ENCODE data around the gene ISG20.

DNA sequence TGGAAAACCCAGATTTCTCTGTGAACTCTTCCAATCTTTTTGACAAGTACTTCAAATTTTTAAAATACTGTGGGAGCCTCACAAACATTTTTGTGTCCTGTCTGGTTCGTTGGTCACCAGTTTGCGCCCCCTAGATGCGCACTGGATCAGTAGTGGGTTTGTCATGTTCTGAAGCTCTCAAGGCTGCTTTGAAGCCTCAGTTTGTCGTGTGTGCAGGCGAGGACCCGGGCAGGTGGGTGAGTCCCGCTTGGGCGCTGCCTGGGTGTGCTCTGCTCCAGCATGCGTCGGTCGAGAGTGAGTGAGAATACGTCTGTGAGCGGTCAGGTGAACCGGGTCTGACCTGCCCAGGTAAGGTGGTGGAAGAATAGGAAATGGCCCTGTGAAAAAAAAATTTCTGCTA, 34.9 kb upstream of the ISG20 start:
- TF ChIP-seq, protein P1, sequence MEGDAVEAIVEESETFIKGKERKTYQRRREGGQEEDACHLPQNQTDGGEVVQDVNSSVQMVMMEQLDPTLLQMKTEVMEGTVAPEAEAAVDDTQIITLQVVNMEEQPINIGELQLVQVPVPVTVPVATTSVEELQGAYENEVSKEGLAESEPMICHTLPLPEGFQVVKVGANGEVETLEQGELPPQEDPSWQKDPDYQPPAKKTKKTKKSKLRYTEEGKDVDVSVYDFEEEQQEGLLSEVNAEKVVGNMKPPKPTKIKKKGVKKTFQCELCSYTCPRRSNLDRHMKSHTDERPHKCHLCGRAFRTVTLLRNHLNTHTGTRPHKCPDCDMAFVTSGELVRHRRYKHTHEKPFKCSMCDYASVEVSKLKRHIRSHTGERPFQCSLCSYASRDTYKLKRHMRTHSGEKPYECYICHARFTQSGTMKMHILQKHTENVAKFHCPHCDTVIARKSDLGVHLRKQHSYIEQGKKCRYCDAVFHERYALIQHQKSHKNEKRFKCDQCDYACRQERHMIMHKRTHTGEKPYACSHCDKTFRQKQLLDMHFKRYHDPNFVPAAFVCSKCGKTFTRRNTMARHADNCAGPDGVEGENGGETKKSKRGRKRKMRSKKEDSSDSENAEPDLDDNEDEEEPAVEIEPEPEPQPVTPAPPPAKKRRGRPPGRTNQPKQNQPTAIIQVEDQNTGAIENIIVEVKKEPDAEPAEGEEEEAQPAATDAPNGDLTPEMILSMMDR (IDR thresholded peaks at IDR 0.05), result no peak
- no peak for TF ChIP-seq POLR2AphosphoS5 (IDR thresholded peaks at IDR 0.05)

Data from sigmoid colon (tissue), 4 donors.